ENCODE measurements around the gene SORBS1.

Gene SORBS1

GRCh38 chr10:95467162-95467599 is 94.0 kb downstream of the SORBS1 start:
- H3K4ac ChIP-seq (ENCODE audit: low read depth, low read length) = no peak overlapping the region
- peak; percentile 68 to 81 for DNase-seq
- H3K9me3 ChIP-seq (ENCODE audit: insufficient read depth, low read depth, low read length) = no peaks in the 10 kb centered on the region
- no peaks in the 10 kb centered on the region for H3K27me3 ChIP-seq (ENCODE audit: insufficient read depth, low read length)
- no peak overlapping the region for H3K4me3 ChIP-seq (ENCODE audit: low read depth, low read length)
- no peak overlapping the region for H4K8ac ChIP-seq (ENCODE audit: low read depth, low read length)
- H3K14ac ChIP-seq (ENCODE audit: low read length) = no peak overlapping the region
- H2BK5ac ChIP-seq (ENCODE audit: low read depth, low read length, poor library complexity) = no peak overlapping the region
- no peak overlapping the region for H4K12ac ChIP-seq (ENCODE audit: low read depth, low read length)
- H3K4me1 ChIP-seq (ENCODE audit: control insufficient read depth in 1 of 2, insufficient read depth in 2 of 2, low read length in 2 of 2) = peaks cover 4 to 8% of the 10 kb centered on the region in 2 experiments
- no CpG with 5 or more reads among the region's 5 CpGs for WGBS (ENCODE audit: extremely low coverage, insufficient coverage, insufficient read length)
- no peak overlapping the region for H3K23ac ChIP-seq (ENCODE audit: low read length)
- no peak overlapping the region for H2BK120ac ChIP-seq (ENCODE audit: insufficient read depth, low read length, poor library complexity)
- H3K36me3 ChIP-seq (ENCODE audit: control insufficient read depth in 1 of 2, insufficient read depth in 2 of 2, low read length in 2 of 2) = no peaks in the 10 kb centered on the region
- H2AK5ac ChIP-seq (ENCODE audit: low read length) = no peak overlapping the region
- no peak overlapping the region for H3K27ac ChIP-seq (ENCODE audit: low read depth, low read length)
- H3K4me2 ChIP-seq (ENCODE audit: low read length) = no peak overlapping the region
- H3K79me1 ChIP-seq (ENCODE audit: low read length) = no peaks in the 10 kb centered on the region
- no peak overlapping the region for H2BK12ac ChIP-seq (ENCODE audit: low read length)
- H3K79me2 ChIP-seq (ENCODE audit: control insufficient read depth, insufficient read depth, low read length, poor library complexity) = no peaks in the 10 kb centered on the region
- no peak overlapping the region for H3K9ac ChIP-seq (ENCODE audit: low read length)
- H3K18ac ChIP-seq (ENCODE audit: low read length) = no peak overlapping the region
- H4K91ac ChIP-seq (ENCODE audit: low read depth, low read length) = no peak overlapping the region
- H2AFZ ChIP-seq (ENCODE audit: insufficient read depth, low read length, poor library complexity) = no peak overlapping the region

DNA sequence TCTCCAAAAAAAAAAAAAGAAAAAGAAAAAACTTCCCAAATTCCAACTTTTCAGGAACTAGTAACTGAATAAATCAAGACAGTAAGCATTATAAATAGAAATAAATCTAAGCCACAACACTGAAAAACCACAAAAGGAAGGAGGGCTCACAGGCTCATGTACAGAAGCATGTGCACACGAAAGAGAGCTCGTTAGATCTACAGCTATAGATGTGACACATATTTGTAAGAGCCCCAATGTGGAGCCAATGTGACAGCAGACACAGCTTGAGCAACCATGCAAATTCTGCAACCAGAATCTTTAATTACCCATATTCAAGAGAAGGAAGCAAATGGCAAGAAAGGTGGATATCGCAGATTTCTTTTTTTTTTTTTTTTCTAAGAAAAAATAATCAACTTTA is 94.7 kb downstream of the SORBS1 start:
- Histone ChIP-seq H3K27me3 (ENCODE audit: insufficient read depth, low read length) (no peaks in the 10 kb centered on the region), H3K4me2 (ENCODE audit: low read length) (no peak overlapping the region), H2BK12ac (ENCODE audit: low read length) (no peak overlapping the region), H3K79me2 (ENCODE audit: control insufficient read depth, insufficient read depth, low read length, poor library complexity) (no peaks in the 10 kb centered on the region), H2AFZ (ENCODE audit: insufficient read depth, low read length, poor library complexity) (no peak overlapping the region), H4K8ac (ENCODE audit: low read depth, low read length) (no peak overlapping the region), H3K23ac (ENCODE audit: low read length) (no peak overlapping the region), H3K4ac (ENCODE audit: low read depth, low read length) (no peak overlapping the region), H3K9me3 (ENCODE audit: insufficient read depth, low read depth, low read length) (no peaks in the 10 kb centered on the region), H3K4me1 (ENCODE audit: control insufficient read depth in 1 of 2, insufficient read depth in 2 of 2, low read length in 2 of 2) (peaks cover 4 to 8% of the 10 kb centered on the region in 2 experiments), H2AK5ac (ENCODE audit: low read length) (no peak overlapping the region), H3K79me1 (ENCODE audit: low read length) (no peaks in the 10 kb centered on the region), H4K91ac (ENCODE audit: low read depth, low read length) (no peak overlapping the region), H2BK120ac (ENCODE audit: insufficient read depth, low read length, poor library complexity) (no peak overlapping the region), H3K18ac (ENCODE audit: low read length) (no peak overlapping the region), H2BK5ac (ENCODE audit: low read depth, low read length, poor library complexity) (no peak overlapping the region), H3K4me3 (ENCODE audit: low read depth, low read length) (no peak overlapping the region), H3K36me3 (ENCODE audit: control insufficient read depth in 1 of 2, insufficient read depth in 2 of 2, low read length in 2 of 2) (no peaks in the 10 kb centered on the region), H4K12ac (ENCODE audit: low read depth, low read length) (no peak overlapping the region), H3K14ac (ENCODE audit: low read length) (no peak overlapping the region), H3K27ac (ENCODE audit: low read depth, low read length) (no peak overlapping the region), H3K9ac (ENCODE audit: low read length) (no peak overlapping the region)
- DNase-seq = no peak
- WGBS (ENCODE audit: extremely low coverage, insufficient coverage, insufficient read length) = no CpG with 5 or more reads among the region's 3 CpGs

GRCh38 chr10:95464280-95464679 is 96.9 kb downstream of the SORBS1 start:
- H3K79me2 ChIP-seq (ENCODE audit: control insufficient read depth, insufficient read depth, low read length, poor library complexity) = no peaks in the 10 kb centered on the region
- H3K27me3 ChIP-seq (ENCODE audit: insufficient read depth, low read length) = no peaks in the 10 kb centered on the region
- no peak overlapping the region for H4K8ac ChIP-seq (ENCODE audit: low read depth, low read length)
- no CpG with 5 or more reads among the region's 5 CpGs for WGBS (ENCODE audit: extremely low coverage, insufficient coverage, insufficient read length)
- no peak overlapping the region for H2BK12ac ChIP-seq (ENCODE audit: low read length)
- H4K91ac ChIP-seq (ENCODE audit: low read depth, low read length) = no peak overlapping the region
- H4K12ac ChIP-seq (ENCODE audit: low read depth, low read length) = no peak overlapping the region
- H3K9me3 ChIP-seq (ENCODE audit: insufficient read depth, low read depth, low read length) = no peaks in the 10 kb centered on the region
- no peaks in the 10 kb centered on the region for H3K79me1 ChIP-seq (ENCODE audit: low read length)
- no peak for DNase-seq
- H3K4me2 ChIP-seq (ENCODE audit: low read length) = no peak overlapping the region
- H2AFZ ChIP-seq (ENCODE audit: insufficient read depth, low read length, poor library complexity) = no peak overlapping the region
- no peak overlapping the region for H3K14ac ChIP-seq (ENCODE audit: low read length)
- no peak overlapping the region for H3K18ac ChIP-seq (ENCODE audit: low read length)
- no peaks in the 10 kb centered on the region for H3K36me3 ChIP-seq (ENCODE audit: control insufficient read depth in 1 of 2, insufficient read depth in 2 of 2, low read length in 2 of 2)
- H3K9ac ChIP-seq (ENCODE audit: low read length) = no peak overlapping the region
- peaks cover 4 to 8% of the 10 kb centered on the region in 2 experiments for H3K4me1 ChIP-seq (ENCODE audit: control insufficient read depth in 1 of 2, insufficient read depth in 2 of 2, low read length in 2 of 2)
- H2BK5ac ChIP-seq (ENCODE audit: low read depth, low read length, poor library complexity) = no peak overlapping the region
- H3K23ac ChIP-seq (ENCODE audit: low read length) = no peak overlapping the region
- H3K4ac ChIP-seq (ENCODE audit: low read depth, low read length) = no peak overlapping the region
- no peak overlapping the region for H2AK5ac ChIP-seq (ENCODE audit: low read length)
- H3K27ac ChIP-seq (ENCODE audit: low read depth, low read length) = no peak overlapping the region
- H3K4me3 ChIP-seq (ENCODE audit: low read depth, low read length) = no peak overlapping the region
- no peak overlapping the region for H2BK120ac ChIP-seq (ENCODE audit: insufficient read depth, low read length, poor library complexity)

DNA sequence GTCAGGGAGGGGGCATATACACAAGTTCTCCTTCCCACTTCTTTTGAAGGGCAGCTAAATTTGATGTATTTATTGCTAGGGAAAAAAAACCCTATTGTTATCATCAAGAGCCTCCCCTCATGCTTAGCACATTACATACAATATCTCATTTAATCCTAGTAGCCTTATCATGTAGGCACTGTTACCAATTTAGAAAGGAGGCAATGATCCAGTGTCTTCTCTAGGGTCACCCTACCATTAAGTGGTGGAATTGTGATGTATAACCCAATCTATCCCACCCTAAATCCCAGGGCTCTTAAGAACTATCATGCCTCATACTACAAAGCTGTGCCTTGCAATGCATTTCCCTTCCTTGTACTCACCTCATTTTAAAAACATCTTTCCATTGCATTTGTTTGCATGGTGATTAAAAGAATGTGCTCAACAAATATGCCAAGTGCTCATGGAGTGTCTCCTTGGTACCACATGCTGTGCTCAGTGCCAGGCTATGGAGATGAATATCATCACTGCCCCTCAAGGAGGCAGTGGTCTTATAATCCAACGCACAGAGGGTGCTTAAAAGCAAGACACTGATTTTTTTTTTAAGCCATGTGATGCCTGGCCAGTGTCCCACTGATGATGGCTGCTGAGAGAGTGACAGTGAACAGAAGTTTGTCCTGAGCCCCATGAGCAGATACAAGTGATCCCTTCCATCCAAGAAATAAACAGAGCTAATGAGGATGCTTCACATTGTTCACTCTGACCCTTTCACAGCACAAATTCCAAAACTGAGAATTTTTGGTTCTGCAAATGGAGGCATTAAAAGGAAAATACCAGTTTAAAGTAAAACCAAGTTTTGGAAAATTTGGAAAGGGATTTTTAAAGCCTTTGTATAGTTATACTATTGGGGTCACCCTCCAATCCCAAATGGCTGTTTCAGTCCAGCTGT is 98.2 kb downstream of the SORBS1 start:
- no peaks in the 10 kb centered on the region for H3K79me1 ChIP-seq (ENCODE audit: low read length)
- no peak overlapping the region for H4K8ac ChIP-seq (ENCODE audit: low read depth, low read length)
- no peak overlapping the region for H2BK5ac ChIP-seq (ENCODE audit: low read depth, low read length, poor library complexity)
- no peak overlapping the region for H3K14ac ChIP-seq (ENCODE audit: low read length)
- H2BK120ac ChIP-seq (ENCODE audit: insufficient read depth, low read length, poor library complexity) = no peak overlapping the region
- H3K9ac ChIP-seq (ENCODE audit: low read length) = no peak overlapping the region
- H3K4me3 ChIP-seq (ENCODE audit: low read depth, low read length) = no peak overlapping the region
- H3K36me3 ChIP-seq (ENCODE audit: control insufficient read depth in 1 of 2, insufficient read depth in 2 of 2, low read length in 2 of 2) = no peaks in the 10 kb centered on the region
- H3K9me3 ChIP-seq (ENCODE audit: insufficient read depth, low read depth, low read length) = no peaks in the 10 kb centered on the region
- H3K18ac ChIP-seq (ENCODE audit: low read length) = no peak overlapping the region
- H2AK5ac ChIP-seq (ENCODE audit: low read length) = no peak overlapping the region
- H3K4me2 ChIP-seq (ENCODE audit: low read length) = no peak overlapping the region
- no peak overlapping the region for H3K4ac ChIP-seq (ENCODE audit: low read depth, low read length)
- H3K27ac ChIP-seq (ENCODE audit: low read depth, low read length) = no peak overlapping the region
- no peak overlapping the region for H4K12ac ChIP-seq (ENCODE audit: low read depth, low read length)
- H3K23ac ChIP-seq (ENCODE audit: low read length) = no peak overlapping the region
- H2BK12ac ChIP-seq (ENCODE audit: low read length) = peak overlapping the region; percentile 18
- H4K91ac ChIP-seq (ENCODE audit: low read depth, low read length) = no peak overlapping the region
- no CpG with 5 or more reads among the region's 1 CpG for WGBS (ENCODE audit: extremely low coverage, insufficient coverage, insufficient read length)
- peaks cover 4 to 8% of the 10 kb centered on the region in 2 experiments for H3K4me1 ChIP-seq (ENCODE audit: control insufficient read depth in 1 of 2, insufficient read depth in 2 of 2, low read length in 2 of 2)
- no peak for DNase-seq
- no peak overlapping the region for H2AFZ ChIP-seq (ENCODE audit: insufficient read depth, low read length, poor library complexity)
- no peaks in the 10 kb centered on the region for H3K79me2 ChIP-seq (ENCODE audit: control insufficient read depth, insufficient read depth, low read length, poor library complexity)
- no peaks in the 10 kb centered on the region for H3K27me3 ChIP-seq (ENCODE audit: insufficient read depth, low read length)

Measured in trophoblast cell (in vitro differentiated cells and primary cell).